Activated CD4-positive, alpha-beta memory T cell treated with anti-CD3 and anti-CD28 coated beads, Interleukin-2, amount 10 ng/mL, durations not matched to agents 7 days and 5 days (primary cell): ENCODE data around the gene ZSWIM8. TPM values are rescaled to one million over a fixed set of nuclear protein-coding genes. Genes with fewer than 3 reads are reported as not detected.

Experiments used
- CTCF ChIA-PET: fragments of 350-600 bp; sonication (Branson Sonifier 250); formaldehyde crosslinking; loops from one replicate; lab custom pipeline; 2021; ENCODE audit warnings: antibody characterized with exemption, inconsistent platforms; lab: Charles Lee
- POLR2A ChIA-PET: fragments of 350-600 bp; sonication (Branson Sonifier 250); formaldehyde crosslinking; loops from one replicate; lab custom pipeline; 2021; ENCODE audit warnings: antibody characterized with exemption; lab: Charles Lee
- DNase-seq: peaks from one replicate; pipeline ENCODE4 v3.0.0-alpha.2; 2020
- H3K27ac Mint-ChIP-seq: one replicate; pipeline ENCODE4 v1.8.0; 2021; ENCODE audit warnings: mild to moderate bottlenecking, mixed read lengths
- H3K27me3 Mint-ChIP-seq: one replicate; pipeline ENCODE4 v1.8.0; 2021; ENCODE audit warnings: mixed read lengths
- H3K36me3 Mint-ChIP-seq: one replicate; pipeline ENCODE4 v1.8.0; 2021; ENCODE audit warnings: low read depth, mixed read lengths
- H3K4me1 Mint-ChIP-seq: one replicate; pipeline ENCODE4 v1.8.0; 2021; ENCODE audit warnings: mixed read lengths
- H3K4me3 Mint-ChIP-seq: one replicate; pipeline ENCODE4 v1.8.0; 2021; ENCODE audit warnings: mild to moderate bottlenecking, mixed read lengths
- H3K9me3 Mint-ChIP-seq: one replicate; pipeline ENCODE4 v1.8.0; 2021; ENCODE audit warnings: mixed read lengths
- total RNA-seq, 2 experiments: library from RNA; stranded (reverse); gene quantifications; one replicate each; pipeline ENCODE4 v1.2.3, GENCODE V29; 2021

Gene ZSWIM8
- total RNA-seq, 2 experiments from 2014 or later = 88.0 to 92.2 TPM

- DNase-seq = no peak
- peaks cover 34% of the 10 kb centered on the region for H3K36me3 Mint-ChIP-seq
- no peak overlapping the region for H3K4me3 Mint-ChIP-seq
- no peak overlapping the region for H3K27ac Mint-ChIP-seq
- no peaks in the 10 kb centered on the region for H3K4me1 Mint-ChIP-seq
- H3K27me3 Mint-ChIP-seq = no peaks in the 10 kb centered on the region
- POLR2A ChIA-PET = interaction anchor here (2.3 kb wide), 1 partner anchor 18 kb away, joined by 6 read pairs; no protein-coding TSS in a partner anchor
- no peaks in the 10 kb centered on the region for H3K9me3 Mint-ChIP-seq
- CTCF ChIA-PET = no interaction called here
Observed at GRCh38 chr10:73840403-73841060, 55.1 kb downstream of the ZSWIM8 start.

- POLR2A ChIA-PET = no interaction called here
- H3K4me1 Mint-ChIP-seq = no peaks in the 10 kb centered on the region
- no peak overlapping the region for H3K4me3 Mint-ChIP-seq
- H3K36me3 Mint-ChIP-seq = peaks cover 39% of the 10 kb centered on the region
- no peak overlapping the region for H3K27ac Mint-ChIP-seq
- no peaks in the 10 kb centered on the region for H3K27me3 Mint-ChIP-seq
- DNase-seq = no peak
- no peaks in the 10 kb centered on the region for H3K9me3 Mint-ChIP-seq
- CTCF ChIA-PET = interaction anchor here (1.8 kb wide), 1 partner anchor 39 kb away, joined by 7 read pairs; no protein-coding TSS in a partner anchor
Observed at GRCh38 chr10:73841061-73841421, 55.6 kb downstream of the ZSWIM8 start.

- no peak for DNase-seq
- peaks cover 44% of the 10 kb centered on the region for H3K36me3 Mint-ChIP-seq
- H3K4me1 Mint-ChIP-seq = no peaks in the 10 kb centered on the region
- no peak overlapping the region for H3K4me3 Mint-ChIP-seq
- POLR2A ChIA-PET = no interaction called here
- no peaks in the 10 kb centered on the region for H3K9me3 Mint-ChIP-seq
- H3K27me3 Mint-ChIP-seq = no peaks in the 10 kb centered on the region
- H3K27ac Mint-ChIP-seq = no peak overlapping the region
- CTCF ChIA-PET = interaction anchor here (1.8 kb wide), 1 partner anchor 38 kb away, joined by 7 read pairs; no protein-coding TSS in a partner anchor
Observed at GRCh38 chr10:73841526-73842285, 56.3 kb downstream of the ZSWIM8 start.

- POLR2A ChIA-PET = no interaction called here
- Mint-ChIP-seq H3K36me3 (peaks cover 44% of the 10 kb centered on the region), H3K4me3 (no peak overlapping the region), H3K27ac (no peak overlapping the region), H3K9me3 (no peaks in the 10 kb centered on the region), H3K27me3 (no peaks in the 10 kb centered on the region), H3K4me1 (no peaks in the 10 kb centered on the region)
- CTCF ChIA-PET = interaction anchor here (1.8 kb wide), 1 partner anchor 37 kb away, joined by 7 read pairs; no protein-coding TSS in a partner anchor
- DNase-seq = no peak
Observed at GRCh38 chr10:73842349-73842748, 56.9 kb downstream of the ZSWIM8 start.

- H3K4me3 Mint-ChIP-seq = no peak overlapping the region
- ChIA-PET CTCF (interaction anchor here (11.8 kb wide), 1 partner anchor 38 kb away, joined by 350 read pairs; the partner anchor contains the start of gene CAMK2G), POLR2A (no interaction called here)
- H3K36me3 Mint-ChIP-seq = peaks cover 48% of the 10 kb centered on the region
- no peaks in the 10 kb centered on the region for H3K9me3 Mint-ChIP-seq
- H3K27me3 Mint-ChIP-seq = no peaks in the 10 kb centered on the region
- no peaks in the 10 kb centered on the region for H3K4me1 Mint-ChIP-seq
- no peak overlapping the region for H3K27ac Mint-ChIP-seq
- DNase-seq = no peak
Observed at GRCh38 chr10:73843261-73843660, 57.9 kb downstream of the ZSWIM8 start.

GRCh38 chr10:73847031-73847430 lies 61.6 kb downstream of the ZSWIM8 start:
- H3K9me3 Mint-ChIP-seq = no peaks in the 10 kb centered on the region
- H3K27me3 Mint-ChIP-seq = no peaks in the 10 kb centered on the region
- ChIA-PET CTCF (interaction anchor here (0.7 to 11.8 kb wide), 6 partner anchors 9 to 255 kb away, joined by 3 to 350 read pairs (median 4); partner anchors contain the start of gene CAMK2G), POLR2A (interaction anchor here (1.7 kb wide), 1 partner anchor 32 kb away, joined by 5 read pairs; no protein-coding TSS in a partner anchor)
- peaks cover 57% of the 10 kb centered on the region for H3K36me3 Mint-ChIP-seq
- H3K4me1 Mint-ChIP-seq = peaks cover 18% of the 10 kb centered on the region
- no peak overlapping the region for H3K4me3 Mint-ChIP-seq
- no peak for DNase-seq
- H3K27ac Mint-ChIP-seq = no peak overlapping the region

- H3K4me3 Mint-ChIP-seq = no peak overlapping the region
- H3K9me3 Mint-ChIP-seq = no peaks in the 10 kb centered on the region
- H3K4me1 Mint-ChIP-seq = peaks cover 22% of the 10 kb centered on the region
- H3K36me3 Mint-ChIP-seq = peaks cover 58% of the 10 kb centered on the region
- peak overlapping the region; percentile 56 for H3K27ac Mint-ChIP-seq
- H3K27me3 Mint-ChIP-seq = no peaks in the 10 kb centered on the region
- ChIA-PET POLR2A (interaction anchor here (0.7 to 4.8 kb wide), 7 partner anchors 10 to 30 kb away, joined by 3 to 55 read pairs (median 5); no protein-coding TSS in a partner anchor), CTCF (interaction anchor here (0.6 to 11.8 kb wide), 13 partner anchors 9 to 255 kb away, joined by 3 to 350 read pairs (median 4); partner anchors contain the start of gene CAMK2G)
- DNase-seq = peak; percentile 94
Observed at GRCh38 chr10:73848821-73849489, 63.5 kb downstream of the ZSWIM8 start.

DNA sequence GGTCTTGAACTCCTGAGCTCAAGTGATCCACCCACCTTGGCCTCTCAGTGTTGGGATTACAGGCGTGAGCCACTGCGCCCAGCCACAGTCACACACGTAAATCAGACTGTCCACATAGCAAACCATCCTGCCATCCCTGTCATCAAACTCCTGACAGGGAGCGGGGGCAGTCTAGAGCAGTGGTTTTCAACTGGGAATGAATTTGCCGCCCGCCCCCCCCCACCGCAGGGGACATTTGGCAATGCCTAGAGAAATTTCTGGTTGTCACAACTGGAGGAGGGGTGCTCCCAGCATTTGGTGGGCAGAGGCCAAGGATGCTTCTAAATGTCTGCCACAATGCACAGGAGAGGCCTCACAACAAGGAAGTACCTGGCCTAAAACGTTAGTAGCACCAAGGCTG lies 64.8 kb downstream of the ZSWIM8 start:
- Mint-ChIP-seq H3K27ac (no peak overlapping the region), H3K27me3 (no peaks in the 10 kb centered on the region), H3K4me1 (peaks cover 27% of the 10 kb centered on the region), H3K9me3 (no peaks in the 10 kb centered on the region), H3K36me3 (peaks cover 67% of the 10 kb centered on the region), H3K4me3 (no peak overlapping the region)
- no peak for DNase-seq
- ChIA-PET CTCF (interaction anchor here (0.5 to 11.8 kb wide), 13 partner anchors 7 to 1145 kb away, joined by 3 to 350 read pairs (median 4); partner anchors contain the start of gene CAMK2G), POLR2A (interaction anchor here (0.8 to 4.8 kb wide), 6 partner anchors 8 to 36 kb away, joined by 3 to 55 read pairs (median 6); no protein-coding TSS in a partner anchor)

DNA sequence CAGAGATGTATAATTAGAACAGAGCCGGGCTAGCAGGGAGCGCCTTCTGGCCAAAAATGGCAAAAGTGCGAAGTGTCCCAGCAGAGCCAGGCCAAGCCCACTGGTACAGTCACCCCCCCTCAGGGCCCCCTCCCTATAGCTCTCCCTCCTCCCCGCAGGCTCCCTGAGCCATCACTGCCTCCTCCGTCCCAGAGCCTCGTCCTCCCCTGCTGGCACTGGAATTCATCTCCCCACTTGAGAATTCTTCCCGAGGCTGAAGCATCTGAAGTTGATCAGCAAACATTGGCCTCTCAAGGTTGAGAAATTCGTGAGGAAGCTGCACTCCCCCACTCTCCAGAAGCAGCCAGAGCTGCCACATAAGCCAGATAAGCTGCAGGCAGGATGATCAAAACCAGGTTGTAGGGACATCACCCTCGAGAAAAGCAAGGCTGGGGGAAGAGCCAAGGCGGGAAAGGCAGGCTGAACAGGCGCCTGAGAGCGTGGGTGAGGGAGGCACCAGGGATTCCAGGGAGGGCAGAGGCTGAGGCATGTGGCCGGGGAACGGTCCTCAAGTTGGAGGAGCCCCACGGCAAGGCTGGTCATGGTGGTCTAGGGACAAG lies 65.6 kb downstream of the ZSWIM8 start:
- Mint-ChIP-seq H3K4me3 (no peak overlapping the region), H3K9me3 (no peaks in the 10 kb centered on the region)

More for the DNA sequence above, 65.6 kb downstream of the ZSWIM8 start:
- Mint-ChIP-seq H3K4me1 (peaks cover 31% of the 10 kb centered on the region), H3K27me3 (no peaks in the 10 kb centered on the region), H3K27ac (no peak overlapping the region), H3K36me3 (peaks cover 67% of the 10 kb centered on the region)
- POLR2A ChIA-PET = interaction anchor here (4.8 kb wide), 1 partner anchor 28 kb away, joined by 55 read pairs; no protein-coding TSS in a partner anchor
- CTCF ChIA-PET = interaction anchor here (1.2 to 11.8 kb wide), 5 partner anchors 8 to 252 kb away, joined by 3 to 350 read pairs (median 22); partner anchors contain the start of gene CAMK2G
- DNase-seq = no peak

Other genes with a start within 250 kb of the ZSWIM8 start
- 1 to 10 TPM; 3.0 to 3.4 TPM for gene USP54, start 194.3 kb upstream of the ZSWIM8 start, total RNA-seq
- not detected for gene MYOZ1, start 144.1 kb upstream of the ZSWIM8 start, total RNA-seq
- not detected for gene SYNPO2L, start 129.6 kb upstream of the ZSWIM8 start, total RNA-seq
- 1 to 10 TPM; 8.1 to 9.3 TPM for gene AGAP5, start 87.5 kb upstream of the ZSWIM8 start, total RNA-seq
- gene SEC24C, start 41.2 kb upstream of the ZSWIM8 start, total RNA-seq = 100 to 1,000 TPM; 106 to 108 TPM
- 10 to 100 TPM; 31.4 to 34.6 TPM for gene CHCHD1, start 3.6 kb upstream of the ZSWIM8 start, total RNA-seq
- 10 to 100 TPM; 58.3 to 58.4 TPM for gene NDST2, start 26.0 kb downstream of the ZSWIM8 start, total RNA-seq
- 10 to 100 TPM; 46.4 to 48.5 TPM for gene CAMK2G, start 88.9 kb downstream of the ZSWIM8 start, total RNA-seq
- gene PLAU, start 125.5 kb downstream of the ZSWIM8 start, total RNA-seq = 1 to 10 TPM; 3.0 to 5.3 TPM
- gene VCL, start 212.5 kb downstream of the ZSWIM8 start, total RNA-seq = 10 to 100 TPM; 70.1 to 71.8 TPM